HL-60/S4 treated with retinoic acid at 250 ng/mL for 4 days and 3 days (cell line): ENCODE results near the gene SLC8A3.

Source experiments
- in situ Hi-C: fragments of 300-500 bp; cut with MboI; formaldehyde crosslinking; loops from 2 replicates; pipeline ENCODE4 v1.7.0; 2022; ENCODE audit warnings: low sequenced_read_pairs

Gene SLC8A3

DNA sequence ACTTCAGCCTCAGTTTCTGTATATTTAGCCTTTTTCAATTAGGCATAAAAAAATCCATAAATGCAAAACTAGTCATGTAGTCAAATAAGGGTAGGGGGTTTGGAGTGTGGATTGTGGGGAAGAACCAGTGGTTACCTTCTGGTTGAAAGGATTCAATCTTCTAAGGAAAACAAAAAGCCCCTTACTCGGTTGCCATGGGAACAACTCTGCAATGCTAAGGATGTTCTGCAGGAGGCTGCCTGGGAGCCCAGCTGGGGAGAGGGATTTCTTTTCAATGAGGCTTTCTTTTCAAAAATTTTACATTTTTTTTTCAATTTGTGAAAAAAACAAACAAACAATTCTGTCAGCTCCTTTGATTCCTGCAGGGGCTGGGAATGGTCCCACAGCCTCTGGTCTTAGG is 67.2 kb downstream of the SLC8A3 start:
- in situ Hi-C loops = no loop called here

DNA sequence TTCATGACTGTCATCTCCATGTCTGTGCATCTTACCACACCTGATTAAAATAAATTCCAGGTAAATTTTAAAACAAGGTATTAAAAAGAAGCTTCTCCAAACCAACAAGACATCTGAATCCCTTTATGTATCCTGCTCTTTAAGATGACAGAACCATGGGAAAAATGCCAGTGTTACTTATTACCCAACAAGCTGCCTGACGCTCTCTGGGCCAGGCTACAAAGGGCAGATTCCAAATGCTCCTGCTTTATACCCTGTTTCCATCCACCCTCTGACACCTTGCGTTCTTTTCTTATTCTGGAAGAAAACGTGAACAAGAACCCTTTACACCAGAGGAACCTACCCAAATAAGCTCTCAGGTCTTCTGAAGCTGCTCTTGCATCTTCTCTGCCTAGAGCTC is 70.7 kb downstream of the SLC8A3 start:
- in situ Hi-C loops = no loop called here

DNA sequence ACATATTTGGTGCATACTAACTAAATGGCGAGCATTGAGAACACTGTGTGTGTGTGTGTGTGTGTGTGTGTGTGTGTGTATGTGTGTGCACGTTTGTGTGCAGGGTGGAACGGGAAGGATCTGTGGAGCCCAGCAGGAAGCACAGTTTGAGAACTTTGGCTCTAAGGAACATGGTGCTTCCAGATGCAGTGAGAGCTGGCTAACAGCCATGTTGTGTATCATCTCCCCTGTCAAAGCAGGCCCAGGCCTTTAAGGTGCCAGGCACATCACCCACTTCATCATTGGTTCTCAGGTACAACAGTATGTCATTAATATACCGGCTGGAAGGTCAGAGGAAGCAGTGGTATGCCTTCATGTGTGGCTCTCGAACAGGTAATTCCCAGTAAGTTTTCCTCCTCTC is 72.5 kb downstream of the SLC8A3 start:
- in situ Hi-C loops = no loop called here

DNA sequence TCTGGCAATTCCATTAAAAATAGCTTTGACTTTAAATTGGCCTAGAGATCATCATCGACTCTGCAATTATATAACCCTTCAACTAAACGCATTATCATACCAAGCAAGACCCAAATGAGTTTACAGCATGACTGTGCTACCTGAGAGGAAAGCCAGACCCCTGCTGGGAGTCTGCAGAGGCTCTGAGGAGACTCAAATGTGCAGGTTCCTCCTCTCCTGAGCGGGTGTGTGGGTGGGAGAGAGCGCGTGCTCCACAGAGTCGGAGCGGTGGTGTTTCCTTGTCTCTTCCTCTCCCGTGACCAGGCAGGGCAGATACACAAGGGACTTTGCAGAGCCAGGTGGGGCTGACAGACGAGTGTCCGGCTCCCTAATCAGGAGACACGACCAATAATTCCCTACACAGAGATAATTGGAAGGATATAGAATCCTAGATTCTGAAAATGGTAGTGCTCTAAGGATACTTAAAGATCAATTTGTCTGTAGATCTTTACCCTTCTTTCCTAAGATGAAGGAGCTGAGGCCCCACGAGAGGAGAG is 74.1 kb downstream of the SLC8A3 start:
- in situ Hi-C loops = no loop called here

DNA sequence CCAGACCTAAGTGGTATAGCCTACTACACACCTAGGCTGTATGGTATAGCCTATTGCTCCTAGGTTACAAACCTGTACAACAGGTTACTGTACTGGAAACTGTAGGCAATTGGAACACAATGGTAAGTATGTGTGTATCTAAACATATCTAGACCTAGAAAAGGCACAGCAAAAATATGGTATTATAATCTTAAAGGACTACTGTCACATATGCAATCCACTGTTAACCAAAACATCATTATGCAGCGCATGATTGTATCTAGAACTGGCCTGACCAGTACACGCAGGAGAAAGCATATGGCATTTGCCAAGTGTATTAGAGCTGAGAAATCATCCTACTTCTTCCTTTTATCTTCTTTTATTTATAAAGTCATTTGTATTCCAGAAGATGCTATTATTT is 75.5 kb downstream of the SLC8A3 start:
- in situ Hi-C loops = no loop called here

DNA sequence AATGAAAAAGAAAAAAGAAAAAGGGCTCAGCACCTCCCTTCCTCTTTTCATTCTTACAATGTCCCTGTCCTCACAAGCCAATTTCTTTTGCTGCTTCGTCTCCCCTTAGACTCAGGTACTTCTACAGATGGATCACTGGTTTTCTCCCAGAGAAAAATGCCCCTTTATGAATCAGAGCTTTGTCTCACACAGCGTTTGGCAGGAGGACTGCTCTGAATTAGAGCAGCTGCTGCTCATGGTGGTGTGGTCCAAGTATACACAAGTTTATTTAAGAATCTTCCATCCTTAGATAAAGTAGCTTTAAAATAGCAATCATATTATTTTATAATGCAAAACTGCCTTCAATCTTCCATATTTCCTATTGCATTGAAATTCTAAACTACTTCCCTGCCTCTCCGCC is 80.3 kb downstream of the SLC8A3 start:
- in situ Hi-C loops = no loop called here

DNA sequence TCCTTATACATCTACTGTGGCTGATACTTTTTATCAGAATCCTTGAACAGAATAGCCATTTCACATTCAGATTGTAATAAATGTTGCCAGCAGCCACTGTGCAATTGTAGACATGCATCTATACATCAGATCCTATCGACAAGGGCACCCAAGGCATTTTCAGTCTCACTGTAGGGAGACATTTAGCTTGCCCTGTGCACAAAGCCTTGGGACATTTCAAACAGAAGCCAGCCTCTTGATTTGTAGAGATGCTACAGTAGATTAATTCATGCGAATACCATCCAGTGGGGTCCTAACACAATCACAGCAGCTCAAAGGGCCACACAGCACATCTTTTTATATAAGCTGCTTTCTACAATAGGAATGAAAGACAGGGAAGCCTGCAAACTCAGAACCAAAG is 81.4 kb downstream of the SLC8A3 start:
- in situ Hi-C loops = no loop called here

DNA sequence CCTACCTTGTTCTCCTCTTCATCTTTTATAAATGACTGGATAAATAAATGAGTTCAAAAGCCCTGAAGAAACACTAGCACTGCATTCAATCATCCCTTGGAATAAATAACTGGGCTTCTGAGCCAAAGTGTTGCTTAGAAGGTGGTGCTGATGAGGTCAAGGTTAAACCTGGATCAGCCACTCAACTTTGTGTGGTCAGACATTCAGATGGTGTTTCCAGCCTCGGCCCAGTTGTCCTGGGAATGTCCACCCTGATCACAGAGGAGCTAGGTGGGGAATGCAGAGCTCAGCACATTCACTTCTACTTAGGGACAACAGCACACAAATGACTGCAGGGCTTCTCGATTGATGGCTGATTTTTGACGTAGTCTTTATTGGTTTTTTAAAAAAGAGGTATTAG is 88.7 kb downstream of the SLC8A3 start:
- in situ Hi-C loops = no loop called here

DNA sequence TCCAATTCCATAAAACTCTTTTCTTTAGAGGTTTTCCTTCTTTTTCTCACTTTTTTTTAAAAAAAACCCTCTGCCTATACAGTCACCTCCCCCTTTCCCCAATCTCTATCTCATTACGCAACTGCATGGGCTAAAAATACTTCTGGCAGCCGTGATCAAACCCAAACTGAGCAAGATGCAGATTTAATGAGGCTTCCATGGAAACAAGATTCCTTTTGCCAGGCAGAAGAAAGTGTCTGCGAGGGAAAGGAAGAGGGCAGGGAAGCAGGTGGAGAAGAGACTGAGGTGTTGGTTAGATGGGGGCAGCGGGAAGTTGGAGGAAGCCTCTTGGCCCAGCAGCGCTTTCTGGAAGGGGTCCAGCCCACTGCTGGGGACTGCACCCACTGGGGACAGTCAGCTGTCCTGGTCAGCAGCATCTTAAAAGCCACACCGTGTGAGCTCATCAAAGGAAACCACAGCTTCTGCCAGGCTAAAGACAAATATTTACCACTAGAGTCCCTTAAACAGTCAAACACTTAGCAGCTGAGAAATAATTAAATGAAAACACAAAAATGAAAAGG is 90.4 kb downstream of the SLC8A3 start:
- in situ Hi-C loops = no loop called here

DNA sequence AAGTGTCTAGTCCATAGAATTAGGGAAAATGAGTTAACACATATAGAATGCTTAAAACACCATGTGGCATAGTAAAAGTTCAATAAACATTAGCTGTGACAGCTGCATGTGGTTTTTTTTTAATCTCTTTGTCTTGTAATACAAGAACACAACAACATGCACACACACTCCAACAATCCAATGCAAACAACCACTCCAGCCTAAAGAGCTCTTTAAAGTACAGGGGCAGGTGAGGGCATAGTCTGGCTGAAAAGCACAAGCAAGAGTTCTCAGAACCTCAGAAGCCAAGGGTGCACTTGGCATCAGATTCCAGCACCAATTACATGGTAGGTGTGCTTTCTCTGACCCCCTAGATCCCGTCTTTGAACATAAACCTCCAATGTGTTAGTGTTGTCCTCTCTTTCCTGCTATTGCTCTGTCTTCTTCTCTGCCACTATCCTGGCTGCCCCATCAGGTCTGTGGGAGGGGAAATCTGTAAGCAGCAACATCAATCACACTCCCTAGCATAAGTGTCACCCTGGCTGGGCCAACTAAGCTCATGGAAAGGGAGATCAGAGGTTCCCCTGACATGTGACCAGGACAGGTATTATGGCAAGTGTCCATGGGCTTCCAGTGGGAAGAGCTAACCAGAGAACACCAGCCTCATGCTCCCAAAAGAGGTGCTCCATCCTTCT is 91.0 kb downstream of the SLC8A3 start:
- in situ Hi-C loops = no loop called here

DNA sequence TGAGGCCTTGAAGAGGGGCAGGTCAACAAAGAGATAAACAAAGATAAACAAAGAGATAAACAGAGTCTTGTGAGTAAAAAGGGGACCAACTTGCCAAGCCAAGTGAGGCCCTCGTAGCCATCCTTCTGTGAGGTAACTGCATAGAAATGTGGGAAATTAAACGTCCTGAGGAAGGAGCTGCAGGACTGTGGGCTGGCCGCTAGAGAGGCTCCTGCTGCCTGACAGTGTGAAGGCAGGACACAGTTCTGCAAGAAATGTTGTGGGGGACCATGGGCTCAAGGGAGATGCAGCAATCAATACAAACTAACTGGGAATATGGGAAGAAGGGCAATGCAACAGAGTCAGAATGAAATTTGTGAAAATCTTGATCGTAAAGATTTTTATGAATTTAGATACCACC is 91.9 kb downstream of the SLC8A3 start:
- in situ Hi-C loops = no loop called here

DNA sequence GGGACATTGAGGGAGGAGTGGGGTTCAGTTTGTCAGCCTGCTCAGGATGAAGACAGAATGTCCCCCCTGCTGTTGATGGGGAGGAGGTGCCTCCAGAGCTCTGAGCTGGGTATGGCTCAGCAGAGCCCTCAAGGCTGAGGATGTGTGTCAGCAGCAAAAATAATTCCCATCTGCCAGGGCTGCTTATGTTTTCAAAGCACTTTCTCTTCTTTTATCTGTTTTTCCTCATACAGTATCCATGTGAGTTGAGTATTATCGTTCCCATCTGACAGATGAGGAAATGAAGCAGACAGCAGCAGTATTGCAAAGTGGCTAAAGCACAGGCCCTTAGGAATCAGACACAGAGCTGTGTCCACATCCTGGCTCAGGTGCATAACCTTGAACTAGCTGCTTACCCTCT is 94.1 kb downstream of the SLC8A3 start:
- in situ Hi-C loops = no loop called here

DNA sequence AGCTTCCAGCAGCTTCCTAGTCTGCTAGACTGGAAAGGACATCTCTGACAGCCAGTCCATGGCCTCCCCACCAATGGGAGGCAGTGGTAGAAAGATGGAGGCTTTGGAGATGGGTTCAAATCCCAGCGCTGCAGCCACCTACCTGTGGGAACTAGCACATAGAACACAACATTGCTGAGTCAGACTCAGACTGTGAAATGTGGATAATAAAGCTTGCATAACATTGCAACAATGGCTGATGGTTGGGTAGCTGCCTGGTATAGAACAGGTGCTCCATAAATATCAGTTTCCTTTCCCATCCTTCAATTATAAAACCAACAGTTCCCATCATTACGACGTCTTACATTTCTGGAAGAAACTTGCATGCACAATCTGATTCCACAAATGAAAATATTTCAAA is 94.6 kb downstream of the SLC8A3 start:
- in situ Hi-C loops = no loop called here

DNA sequence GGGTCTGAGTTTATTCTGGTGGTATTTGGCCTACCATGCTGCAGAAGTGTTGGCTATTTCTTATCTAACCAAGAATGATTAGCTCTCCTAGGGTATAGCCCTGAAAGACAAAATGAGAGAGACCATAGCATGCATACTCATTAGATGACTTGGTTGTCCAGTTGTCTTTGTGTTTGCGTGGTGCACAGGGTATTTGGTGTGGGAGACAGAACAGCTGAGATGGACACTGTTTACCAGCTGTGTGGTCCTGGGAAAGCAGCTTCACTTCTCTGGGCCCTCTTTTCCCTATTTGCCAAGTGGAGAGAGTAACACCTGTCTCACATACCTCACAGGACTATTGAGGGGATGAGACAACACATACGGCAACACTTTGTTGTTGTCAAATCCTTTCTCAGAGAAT is 95.6 kb downstream of the SLC8A3 start:
- in situ Hi-C loops = no loop called here

DNA sequence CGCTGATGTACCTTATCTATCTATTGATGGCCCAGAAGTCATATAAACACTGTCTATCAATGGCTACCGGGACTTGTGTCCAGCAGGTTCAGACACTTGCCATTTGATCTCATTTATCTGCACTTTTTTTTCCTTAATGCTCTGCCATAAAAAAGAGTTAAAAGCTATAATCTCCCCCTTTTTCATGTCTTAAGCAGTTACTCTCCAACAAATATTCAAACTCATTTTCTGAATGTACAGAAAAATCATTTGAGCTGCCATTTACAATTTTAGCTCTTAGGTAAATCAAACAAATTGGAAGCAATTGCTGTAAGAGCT is 101.4 kb downstream of the SLC8A3 start:
- in situ Hi-C loops = no loop called here

DNA sequence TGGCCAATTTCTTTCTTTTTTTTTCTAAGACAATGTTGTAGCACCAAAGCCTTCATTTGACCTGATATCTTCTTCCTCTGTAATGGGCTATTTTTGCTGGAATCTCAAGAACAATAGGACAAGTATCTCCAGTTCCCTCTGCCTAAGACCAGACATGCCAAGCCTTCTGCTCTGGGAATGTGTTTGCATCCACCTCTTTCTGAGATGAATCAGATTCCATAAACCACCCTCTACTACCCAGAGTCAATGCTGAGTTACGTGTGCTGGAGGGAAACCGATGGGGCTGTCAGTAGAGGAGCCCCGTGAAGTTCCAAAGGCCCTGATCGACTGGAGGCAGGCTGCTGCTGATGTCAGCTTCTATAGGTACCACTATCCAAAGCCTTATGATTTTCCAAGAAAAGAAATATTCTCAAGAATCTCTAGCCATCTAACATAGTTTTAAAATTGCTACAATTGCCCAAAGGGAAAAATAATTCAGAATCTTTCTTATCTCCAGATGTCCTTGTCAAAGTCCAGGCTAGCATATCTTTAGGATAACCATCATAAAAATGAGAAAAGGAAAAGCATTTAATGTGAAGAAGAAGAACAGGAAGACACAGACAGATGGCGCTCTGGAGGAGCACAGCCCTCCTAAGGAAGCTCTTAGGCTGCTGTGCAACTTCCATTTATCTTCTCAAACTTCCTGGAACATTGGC is 101.9 kb downstream of the SLC8A3 start:
- in situ Hi-C loops = no loop called here

DNA sequence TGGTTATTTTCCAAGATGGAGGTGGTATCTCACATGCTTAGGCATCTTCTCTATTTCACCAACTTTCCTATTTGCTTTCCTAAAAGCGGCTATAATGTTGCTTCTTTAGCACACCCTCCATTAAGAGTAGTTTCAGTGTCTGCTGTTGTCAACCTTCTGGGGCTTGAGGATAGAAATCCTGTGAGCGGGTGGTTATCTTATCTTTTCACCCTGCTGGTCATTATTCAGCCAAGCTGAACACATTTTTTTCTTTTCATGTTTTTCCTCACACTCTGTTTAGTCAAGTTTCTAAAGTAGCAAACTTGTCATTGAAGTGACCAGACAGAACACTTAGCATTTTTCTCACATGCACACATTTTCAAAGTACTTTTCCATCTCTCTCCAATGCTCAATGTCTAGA is 104.5 kb downstream of the SLC8A3 start:
- in situ Hi-C loops = no loop called here

DNA sequence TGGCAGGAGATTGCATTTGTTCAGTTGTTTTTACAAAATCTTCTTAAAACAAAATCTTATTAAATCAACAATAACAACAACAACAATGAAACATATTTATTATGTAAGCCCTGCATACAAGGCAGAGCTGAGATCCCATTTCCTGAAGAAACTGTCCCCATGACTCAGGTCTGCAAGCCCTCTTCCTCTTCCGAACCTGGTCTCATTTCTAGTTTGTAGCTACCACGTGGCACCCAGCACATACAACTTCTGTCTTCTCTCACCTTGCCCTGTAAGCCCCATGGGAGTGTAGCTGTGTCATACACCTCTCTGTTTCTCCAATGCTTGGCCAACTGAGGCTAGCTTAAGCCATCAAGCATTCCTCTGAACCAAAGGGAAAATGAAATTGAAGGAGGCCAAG is 106.4 kb downstream of the SLC8A3 start:
- in situ Hi-C loops = no loop called here

DNA sequence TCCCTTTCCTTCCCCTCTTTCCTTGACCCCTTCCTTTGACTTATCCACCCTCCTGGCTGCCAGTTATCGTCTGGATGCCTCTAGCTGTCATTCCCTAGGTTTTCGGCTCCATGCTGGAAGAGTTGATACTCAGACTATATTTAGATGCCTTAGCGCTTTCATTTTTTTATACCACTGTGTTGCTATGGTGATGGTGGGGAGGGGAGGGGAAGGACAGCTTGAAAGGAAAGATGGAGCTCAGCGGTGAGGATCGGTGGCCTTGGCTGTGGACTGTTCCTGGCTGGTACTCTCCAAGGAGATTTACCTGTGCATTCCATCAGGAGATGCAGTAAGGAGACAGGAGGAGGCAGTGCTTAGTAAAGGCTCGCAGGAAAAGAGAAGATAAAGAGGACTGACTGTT is 108.7 kb downstream of the SLC8A3 start:
- in situ Hi-C loops = no loop called here

DNA sequence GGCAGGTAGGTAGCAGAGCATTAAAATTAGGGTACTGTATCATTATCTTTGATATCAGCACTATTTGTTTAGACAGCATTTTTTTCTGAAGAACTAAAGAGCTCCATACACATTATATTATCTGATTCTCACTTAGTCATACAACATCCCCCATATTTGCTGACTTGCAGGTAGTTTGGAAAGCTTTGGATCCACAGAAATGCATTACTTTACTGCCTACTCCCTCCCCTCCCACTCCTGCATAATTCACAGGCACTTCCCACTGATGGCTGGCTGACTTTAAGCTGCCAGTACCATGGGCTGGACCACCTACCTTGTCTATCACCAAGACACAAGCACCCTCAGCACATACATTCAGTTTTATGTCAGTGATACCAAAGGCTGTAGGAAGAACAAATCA is 110.4 kb downstream of the SLC8A3 start:
- in situ Hi-C loops = no loop called here

DNA sequence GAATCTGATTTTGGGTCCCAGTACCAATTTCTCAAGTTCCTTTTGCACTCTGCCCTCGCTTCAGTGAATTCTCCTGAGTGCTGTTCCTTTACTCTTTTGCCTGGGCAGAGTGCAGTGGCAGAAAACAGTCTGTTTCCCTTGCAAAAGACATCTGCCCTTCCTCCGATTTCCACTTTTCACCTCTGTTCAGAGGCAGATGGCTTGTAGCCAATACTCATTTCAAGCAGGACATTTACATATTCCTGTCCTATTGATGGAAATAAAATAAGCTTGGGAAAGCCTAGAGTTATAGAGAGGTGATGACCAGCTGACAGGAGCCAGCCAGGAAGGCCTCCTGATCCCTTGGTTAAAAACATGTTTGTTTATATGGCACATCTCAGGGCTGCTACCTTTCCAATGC is 111.0 kb downstream of the SLC8A3 start:
- in situ Hi-C loops = no loop called here

DNA sequence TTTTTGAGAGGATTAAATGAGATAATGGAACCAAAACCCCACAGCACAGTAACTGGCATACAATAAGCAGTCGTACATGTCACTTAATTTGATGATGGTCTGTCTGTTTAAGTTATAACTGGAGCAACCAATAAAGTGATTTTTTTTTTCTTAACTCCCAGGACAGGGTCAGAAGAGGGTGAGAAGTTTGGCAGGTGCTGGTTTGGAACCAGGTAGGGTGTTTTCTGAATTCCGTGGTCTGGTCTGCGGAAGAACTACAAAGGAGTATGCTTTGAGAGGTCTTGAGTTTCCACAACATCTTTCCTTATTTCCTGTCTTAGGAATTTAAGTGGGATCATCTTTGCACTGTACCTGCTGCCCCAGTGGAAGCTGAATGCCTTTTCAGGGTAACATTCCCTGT is 111.7 kb downstream of the SLC8A3 start:
- in situ Hi-C loops = no loop called here
